ENCODE results near the gene TBC1D32.

GRCh38 chr6:121216928-121217327 lies 117.4 kb downstream of the TBC1D32 start:
- TF ChIP-seq CTCF (optimal IDR thresholded peaks at IDR 0.05 in 1 of 3, IDR thresholded peaks at IDR 0.05 in 1 of 3, conservative IDR thresholded peaks at IDR 0.05 in 1 of 3; ENCODE audit: extremely low read depth in 1 of 3, insufficient read depth in 2 of 3, low read length in 3 of 3): no peak
- TF ChIP-seq EZH2 (IDR thresholded peaks at IDR 0.05; ENCODE audit: low read length): no peak
